Neural progenitor cell (in vitro differentiated cells): ENCODE data around the gene ADAMTS18.

ENCODE experiments used
- EZH2 ChIP-seq: fragments of 200-600 bp; sonication (generic); IDR thresholded peaks from 2 replicates; pipeline ENCODE4 v1.6.1; 2017; ENCODE audit warnings: antibody characterized with exemption, mild to moderate bottlenecking, moderate library complexity
- EZH2phosphoT487 ChIP-seq: fragments of 200-600 bp; sonication (generic); IDR thresholded peaks from 2 replicates; pipeline ENCODE4 v1.6.1; 2017; ENCODE audit warnings: antibody characterized with exemption
- TF ChIP-seq, protein P1 (sequence below): fragments of 200-600 bp; sonication (generic); IDR thresholded peaks from 2 replicates; pipeline ENCODE4 v1.5.1; 2017; ENCODE audit warnings: antibody characterized with exemption, mild to moderate bottlenecking

- TF ChIP-seq EZH2 (no peak), EZH2phosphoT487 (no peak)
- TF ChIP-seq, protein P1, sequence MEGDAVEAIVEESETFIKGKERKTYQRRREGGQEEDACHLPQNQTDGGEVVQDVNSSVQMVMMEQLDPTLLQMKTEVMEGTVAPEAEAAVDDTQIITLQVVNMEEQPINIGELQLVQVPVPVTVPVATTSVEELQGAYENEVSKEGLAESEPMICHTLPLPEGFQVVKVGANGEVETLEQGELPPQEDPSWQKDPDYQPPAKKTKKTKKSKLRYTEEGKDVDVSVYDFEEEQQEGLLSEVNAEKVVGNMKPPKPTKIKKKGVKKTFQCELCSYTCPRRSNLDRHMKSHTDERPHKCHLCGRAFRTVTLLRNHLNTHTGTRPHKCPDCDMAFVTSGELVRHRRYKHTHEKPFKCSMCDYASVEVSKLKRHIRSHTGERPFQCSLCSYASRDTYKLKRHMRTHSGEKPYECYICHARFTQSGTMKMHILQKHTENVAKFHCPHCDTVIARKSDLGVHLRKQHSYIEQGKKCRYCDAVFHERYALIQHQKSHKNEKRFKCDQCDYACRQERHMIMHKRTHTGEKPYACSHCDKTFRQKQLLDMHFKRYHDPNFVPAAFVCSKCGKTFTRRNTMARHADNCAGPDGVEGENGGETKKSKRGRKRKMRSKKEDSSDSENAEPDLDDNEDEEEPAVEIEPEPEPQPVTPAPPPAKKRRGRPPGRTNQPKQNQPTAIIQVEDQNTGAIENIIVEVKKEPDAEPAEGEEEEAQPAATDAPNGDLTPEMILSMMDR, result peak; percentile 39
These were observed 58.5 kb downstream of the ADAMTS18 start for GRCh38 chr16:77376358-77376757.
